Kidney (tissue), 14 donors: ENCODE data around the gene MOB3A. TPM values are rescaled to one million over a fixed set of nuclear protein-coding genes. Genes with fewer than 3 reads are reported as not detected.
A peak's percentile ranks its signal among the peaks of the same experiment; 100 is the strongest.

Experiments
- DNase-seq, 5 donors: peaks; one replicate each; pipeline ENCODE4 v3.0.0-alpha.2; 2013 to 2020
- FAIRE-seq: peaks from 2 replicates; lab custom pipeline; 2012; peaks lifted over from hg19 to GRCh38; lab: Jason Lieb, UNC
- H3K27ac ChIP-seq, 2 donors: one replicate each; pipeline ENCODE4 v1.7.0; 2013; ENCODE audit warnings: low read depth in 2 of 2, low read length in 2 of 2, inconsistent platforms in 1 of 2
- H3K27me3 ChIP-seq: one replicate; pipeline ENCODE4 v1.7.1; 2013; ENCODE audit warnings: low read length, inconsistent platforms; ENCODE audit not compliant: control insufficient read depth, insufficient read depth
- H3K36me3 ChIP-seq, 3 donors: one replicate each; pipeline versions ENCODE4 v1.7.0 to v1.7.1; 2013; ENCODE audit warnings: low read length in 3 of 3, control low read depth in 1 of 3, inconsistent platforms in 1 of 3; ENCODE audit not compliant: insufficient read depth in 3 of 3, control insufficient read depth in 2 of 3
- H3K4me1 ChIP-seq, 3 donors: one replicate each; pipeline versions ENCODE4 v1.7.0 to v1.7.1; 2013; ENCODE audit warnings: low read length in 3 of 3, inconsistent platforms in 1 of 3, low read depth in 1 of 3; ENCODE audit not compliant: control insufficient read depth in 2 of 3, insufficient read depth in 2 of 3
- H3K4me3 ChIP-seq, 3 donors: one replicate each; pipeline versions ENCODE4 v1.7.0 to v1.8.1; 2013; ENCODE audit warnings: low read length in 3 of 3, control low read depth in 1 of 3, inconsistent platforms in 1 of 3
- H3K9ac ChIP-seq, 3 donors: one replicate each; pipeline versions ENCODE4 v1.7.0 to v1.7.1; 2013; ENCODE audit warnings: low read length in 3 of 3, control low read depth in 1 of 3, inconsistent platforms in 1 of 3
- H3K9me3 ChIP-seq, 3 donors: one replicate each; pipeline versions ENCODE4 v1.7.0 to v1.7.1; 2013; ENCODE audit warnings: low read length in 3 of 3, control low read depth in 1 of 3, inconsistent platforms in 1 of 3; ENCODE audit not compliant: control insufficient read depth in 2 of 3, insufficient read depth in 1 of 3
- intact Hi-C: fragments of 100-400 bp; cut with DNase I; formaldehyde crosslinking; loops from one replicate; pipeline ENCODE4 v1.11.1; 2022
- polyA plus RNA-seq: library from polyadenylated mRNA; stranded (reverse); fragments of 350-450 nt; fragmentation: Illumina TruSeq; extraction: RNeasy Lipid Tissue Mini Kit (QIAGEN cat#74804); gene quantifications from one replicate; pipeline ENCODE4 v1.2.3, GENCODE V29; 2014; ENCODE audit warnings: low read depth, low replicate concordance; ENCODE audit not compliant: insufficient read depth
- total RNA-seq: library from RNA; stranded (reverse); fragmentation: NEBNext Ultra II Directional; extraction: Animal tissue kit (Norgen Biotek cat#: 25700); gene quantifications from one replicate; pipeline ENCODE4 v1.2.1, GENCODE V29; 2021
- TF ChIP-seq, protein P1 (sequence below): IDR thresholded peaks from 3 replicates; pipeline ENCODE4 v1.5.1; 2012; ENCODE audit warnings: mild to moderate bottlenecking, moderate library complexity, borderline replicate concordance; ENCODE audit not compliant: insufficient read depth; ENCODE audit errors: extremely low read depth
- donor health status: control.
- donor health status: control.
- donor health status: control.
- donor health status: control.
- donor health status: control.
- donor health status: DM: yes; HTN: yes; CAD: no.
- donor health status: Normal renal cell carcinoma (clear cell type).

Gene MOB3A
- total and polyA plus RNA-seq, 2 donors from 2014 or later = 16.9 to 59.7 TPM

DNA sequence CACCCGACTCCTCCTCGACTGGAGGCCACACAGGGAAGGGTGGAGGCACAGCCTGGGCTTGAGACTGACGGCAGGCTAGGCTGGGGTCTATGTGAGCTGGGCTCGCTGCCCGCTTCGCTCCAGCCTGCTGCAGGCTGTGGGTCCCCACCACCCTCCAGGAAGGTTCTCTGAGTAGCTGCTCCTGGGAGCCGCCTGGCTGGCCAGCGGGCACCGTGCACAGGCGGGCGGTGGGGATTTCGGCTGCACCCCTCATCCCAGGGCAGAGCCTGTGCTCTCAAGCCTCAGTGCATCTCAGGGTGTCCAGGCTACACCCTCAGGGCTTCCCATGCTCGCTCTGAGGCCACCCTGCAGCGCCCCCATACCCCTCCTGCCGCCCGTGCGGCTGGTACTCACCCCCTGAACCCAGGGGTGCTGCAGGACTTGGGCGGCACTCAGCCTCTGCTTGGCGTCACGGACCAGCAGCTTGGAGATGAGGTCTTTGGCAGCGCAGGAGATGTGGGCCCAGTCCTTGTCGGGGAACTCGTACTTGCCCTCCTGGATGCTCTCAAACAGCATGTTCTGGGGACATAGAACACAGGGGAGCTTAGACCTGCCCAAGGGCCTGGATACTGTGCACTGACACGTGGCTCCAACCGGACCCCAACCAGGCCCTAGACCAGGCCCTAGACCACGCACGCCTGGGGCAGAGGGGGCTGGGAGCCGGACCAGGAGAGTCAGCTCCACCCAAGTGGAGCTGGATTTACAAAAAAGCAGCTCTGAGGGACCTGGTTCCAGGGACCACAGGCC, 55.3 kb downstream of the MOB3A start:
- no peak for FAIRE-seq
- H3K9ac ChIP-seq = peak overlapping the region in 1 of 3 donors; percentile 12
- no peak overlapping the region for H3K4me3 ChIP-seq

DNA sequence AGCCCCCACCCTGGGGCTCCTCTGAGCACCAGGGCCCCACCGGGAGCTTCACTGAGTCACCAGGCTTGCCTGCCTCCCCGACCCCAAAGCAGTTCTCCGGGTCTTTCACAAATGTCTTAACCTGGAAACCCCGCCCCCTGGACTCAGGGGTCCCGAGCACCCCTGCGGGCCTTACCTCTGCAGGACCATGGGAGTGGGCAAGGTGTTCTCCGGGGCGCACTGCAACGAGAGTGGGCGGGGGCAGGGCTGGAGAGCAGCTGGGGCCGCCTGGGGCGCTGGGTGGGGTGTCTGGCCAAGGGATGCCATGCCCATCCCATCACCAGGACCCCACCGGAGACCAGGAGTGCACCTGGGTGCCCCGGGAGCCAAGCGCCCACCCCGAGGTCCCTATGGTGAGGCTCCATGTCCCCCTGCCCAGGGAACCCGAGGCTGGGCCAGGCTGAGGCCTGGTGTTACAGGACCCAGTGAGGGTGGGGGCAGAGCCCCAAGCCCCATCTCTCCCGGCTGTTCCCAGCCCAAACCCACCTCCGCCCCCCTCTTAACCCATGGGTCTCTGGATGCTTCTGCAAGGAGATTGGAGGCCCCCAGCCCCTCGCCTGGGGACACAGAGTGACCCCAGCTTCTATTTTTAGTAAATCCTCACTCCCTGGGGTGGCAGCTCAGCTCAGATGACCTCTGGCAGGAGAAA, 56.0 kb downstream of the MOB3A start:
- no peak overlapping the region for H3K4me3 ChIP-seq
- FAIRE-seq = no peak
- peaks cover 0 to 38% (median 21%) of the 10 kb centered on the region in 3 donors for H3K4me1 ChIP-seq
- no peaks in the 10 kb centered on the region for H3K27me3 ChIP-seq
- TF ChIP-seq, protein P1, sequence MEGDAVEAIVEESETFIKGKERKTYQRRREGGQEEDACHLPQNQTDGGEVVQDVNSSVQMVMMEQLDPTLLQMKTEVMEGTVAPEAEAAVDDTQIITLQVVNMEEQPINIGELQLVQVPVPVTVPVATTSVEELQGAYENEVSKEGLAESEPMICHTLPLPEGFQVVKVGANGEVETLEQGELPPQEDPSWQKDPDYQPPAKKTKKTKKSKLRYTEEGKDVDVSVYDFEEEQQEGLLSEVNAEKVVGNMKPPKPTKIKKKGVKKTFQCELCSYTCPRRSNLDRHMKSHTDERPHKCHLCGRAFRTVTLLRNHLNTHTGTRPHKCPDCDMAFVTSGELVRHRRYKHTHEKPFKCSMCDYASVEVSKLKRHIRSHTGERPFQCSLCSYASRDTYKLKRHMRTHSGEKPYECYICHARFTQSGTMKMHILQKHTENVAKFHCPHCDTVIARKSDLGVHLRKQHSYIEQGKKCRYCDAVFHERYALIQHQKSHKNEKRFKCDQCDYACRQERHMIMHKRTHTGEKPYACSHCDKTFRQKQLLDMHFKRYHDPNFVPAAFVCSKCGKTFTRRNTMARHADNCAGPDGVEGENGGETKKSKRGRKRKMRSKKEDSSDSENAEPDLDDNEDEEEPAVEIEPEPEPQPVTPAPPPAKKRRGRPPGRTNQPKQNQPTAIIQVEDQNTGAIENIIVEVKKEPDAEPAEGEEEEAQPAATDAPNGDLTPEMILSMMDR = no peak
- DNase-seq = peak in 1 of 5 donors; percentile 83
- H3K36me3 ChIP-seq = peaks cover 0 to 38% (median 3%) of the 10 kb centered on the region in 3 donors
- no peak overlapping the region for H3K9ac ChIP-seq
- intact Hi-C loops = no loop called here
- H3K9me3 ChIP-seq = no peaks in the 10 kb centered on the region
- H3K27ac ChIP-seq = no peak overlapping the region

More for the DNA sequence above, 55.3 kb downstream of the MOB3A start:
- Histone ChIP-seq H3K4me1 (peaks cover 0 to 45% (median 27%) of the 10 kb centered on the region in 3 donors), H3K27ac (peak overlapping the region; percentile 87 to 89), H3K36me3 (peaks cover 0 to 43% (median 3%) of the 10 kb centered on the region in 3 donors), H3K9me3 (no peaks in the 10 kb centered on the region), H3K27me3 (no peaks in the 10 kb centered on the region)
- peak in 1 of 5 donors; percentile 77 for DNase-seq
- TF ChIP-seq, protein P1 = no peak
- intact Hi-C loops = no loop called here

DNA sequence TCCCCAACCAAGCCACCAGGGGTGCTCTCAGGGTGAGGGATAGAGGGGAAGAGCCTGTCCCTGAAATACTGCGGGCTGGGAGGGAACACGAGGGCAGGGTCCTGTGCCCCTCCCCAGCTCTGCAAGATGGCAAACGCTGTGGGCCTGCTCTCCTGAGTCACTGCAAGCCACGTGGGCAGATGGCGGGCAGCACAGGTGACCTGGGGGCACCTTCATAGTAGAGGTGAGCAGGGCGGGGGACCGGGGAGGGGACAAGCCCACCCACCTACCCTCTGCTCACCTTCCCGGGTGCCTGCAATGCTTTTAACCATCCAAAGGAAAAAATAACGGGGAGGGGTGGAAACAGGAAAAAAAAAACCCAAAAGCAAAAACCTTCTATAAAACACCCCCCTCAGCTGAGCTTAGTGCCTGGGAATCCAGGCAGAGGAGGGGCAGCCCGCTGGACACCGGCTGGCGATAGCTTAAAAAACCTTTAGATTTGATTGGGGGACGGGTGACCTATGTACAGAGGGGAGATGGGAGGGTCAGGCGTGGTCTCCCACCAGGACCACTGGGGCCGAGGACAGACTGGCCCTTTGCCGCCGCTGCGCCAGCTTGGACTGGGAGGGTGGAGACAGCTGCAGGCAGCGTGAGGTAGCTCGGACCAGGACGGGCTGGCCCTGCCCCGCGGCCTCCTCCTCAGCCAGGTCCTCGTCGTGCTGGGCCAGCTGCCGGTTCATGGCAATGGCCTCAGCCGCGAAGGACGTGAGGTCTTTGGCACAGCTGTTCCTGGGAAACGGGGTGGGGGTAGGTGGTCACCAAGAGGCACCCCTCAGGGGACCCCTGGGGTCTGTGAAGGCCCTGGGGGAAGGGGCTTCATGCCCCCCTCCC, 56.8 kb downstream of the MOB3A start:
- intact Hi-C loops = no loop called here
- Histone ChIP-seq H3K9ac (no peak overlapping the region), H3K4me3 (no peak overlapping the region), H3K27ac (no peak overlapping the region), H3K36me3 (peaks cover 0 to 31% (median 3%) of the 10 kb centered on the region in 3 donors), H3K4me1 (peaks cover 0 to 32% (median 20%) of the 10 kb centered on the region in 3 donors), H3K27me3 (no peaks in the 10 kb centered on the region), H3K9me3 (no peaks in the 10 kb centered on the region)
- DNase-seq (peak in 1 of 5 donors; percentile 81), FAIRE-seq (no peak)
- TF ChIP-seq, protein P1 = no peak
